Activated CD4-positive, CD25-positive, alpha-beta regulatory T cell treated with anti-CD3 and anti-CD28 coated beads, Interleukin-2, amount 50 U/mL, for 24 hours (primary cell): ENCODE measurements around the gene BATF2.
"Not testable (repeated sequence)": the region's sequence is repeated elsewhere in the genome, so short reads cannot be mapped to it uniquely, and the experiment has no call there.

Experiments
- ATAC-seq, 2 donors: fragments of 150-1000 bp; cut with Tn5 transposase; one replicate each; pipeline ENCODE4 v1.10.0; 2021; ENCODE audit warnings: mild to moderate bottlenecking in 1 of 2, moderate library complexity in 1 of 2

The BATF2 gene

GRCh38 chr11:64996710-64997380 is at the start of gene BATF2:
Gene BATF2, minus strand, starts transcription at chr11:64996971. Its CDS starts 57 bp downstream, at chr11:64996914.
- ATAC-seq: peak in 1 of 2 donors; percentile 20

- ATAC-seq: no peak
Observed at GRCh38 chr11:65045728-65046127, 49.0 kb upstream of the BATF2 start.

GRCh38 chr11:65045061-65045460 is 48.3 kb upstream of the BATF2 start:
- no peak for ATAC-seq

GRCh38 chr11:65043881-65044501 is 47.2 kb upstream of the BATF2 start:
- ATAC-seq: no peak

- no peak for ATAC-seq
Observed at GRCh38 chr11:65042891-65043290, 46.1 kb upstream of the BATF2 start.

- ATAC-seq: peak; percentile 93 to 94
Observed at GRCh38 chr11:65040847-65041622, 44.3 kb upstream of the BATF2 start, which contains the start of gene SAC3D1. Gene SAC3D1, plus strand, starts transcription at chr11:65041210. Its CDS starts 83 bp downstream, at chr11:65041293.

- ATAC-seq: no peak
Observed at GRCh38 chr11:65040520-65040846, 43.7 kb upstream of the BATF2 start.

- ATAC-seq: no peak
Observed at GRCh38 chr11:65036931-65037330, 40.2 kb upstream of the BATF2 start.

- ATAC-seq: no peak
Observed at GRCh38 chr11:65035579-65035978, 38.8 kb upstream of the BATF2 start.

GRCh38 chr11:65034423-65034822 is 37.7 kb upstream of the BATF2 start:
- ATAC-seq: no peak

GRCh38 chr11:65032216-65032615 is 35.4 kb upstream of the BATF2 start:
- no peak for ATAC-seq

- peak; percentile 88 to 89 for ATAC-seq
Observed at GRCh38 chr11:65027213-65028067, 30.7 kb upstream of the BATF2 start, which contains the start of gene SNX15. Gene SNX15, plus strand, starts transcription at chr11:65027439. Its CDS starts 99 bp downstream, at chr11:65027538.

- no peak for ATAC-seq
Observed at GRCh38 chr11:65026810-65027209, 30.0 kb upstream of the BATF2 start.

GRCh38 chr11:65023502-65023901 is 26.7 kb upstream of the BATF2 start:
- ATAC-seq: not testable (repeated sequence)

- no peak for ATAC-seq
Observed at GRCh38 chr11:65021509-65021908, 24.7 kb upstream of the BATF2 start.

- ATAC-seq: no peak
Observed at GRCh38 chr11:65021003-65021402, 24.2 kb upstream of the BATF2 start.

- no peak for ATAC-seq
Observed at GRCh38 chr11:65019824-65020223, 23.1 kb upstream of the BATF2 start.

- no peak for ATAC-seq
Observed at GRCh38 chr11:65017937-65018336, 21.2 kb upstream of the BATF2 start.

GRCh38 chr11:65016705-65017104 is 19.9 kb upstream of the BATF2 start:
- no peak for ATAC-seq

GRCh38 chr11:65014726-65015227 is 18.0 kb upstream of the BATF2 start:
- no peak for ATAC-seq

GRCh38 chr11:65013888-65014725 is 17.3 kb upstream of the BATF2 start, which contains the start of gene ARL2:
Gene ARL2, plus strand, starts transcription at chr11:65014160. Its CDS starts 48 bp downstream, at chr11:65014208.
- ATAC-seq: peak; percentile 79 to 82
